Body of pancreas (tissue), 4 donors: ENCODE results near the gene DNMT3A. TPM values are rescaled to one million over a fixed set of nuclear protein-coding genes. Genes with fewer than 3 reads are reported as not detected.

ENCODE experiments used
- ATAC-seq: fragments of 150-250 bp; one replicate; pipeline ENCODE4 v1.9.1; 2016
- DNase-seq, 4 donors: peaks; one replicate each; pipeline ENCODE4 v3.0.0-alpha.2; 2019
- H3K27ac ChIP-seq, 4 donors: fragments of 200-600 bp; sonication (generic); 1 replicate in 3 of 4; 2 replicates in 1 of 4; pipeline versions ENCODE4 v1.5.1 to v1.6.1; 2016 to 2019; ENCODE audit warnings: mild to moderate bottlenecking in 1 of 4, mixed read lengths in 1 of 4, moderate library complexity in 1 of 4
- H3K27me3 ChIP-seq, 2 donors: fragments of 200-600 bp; sonication (generic); one replicate each; pipeline ENCODE4 v1.6.0; 2016; ENCODE audit warnings: mild to moderate bottlenecking in 1 of 2
- H3K36me3 ChIP-seq, 2 donors: fragments of 200-600 bp; sonication (generic); replicated peaks in 1 of 2; 2 replicates each; pipeline ENCODE4 v1.5.1; 2016; ENCODE audit warnings: low read depth in 2 of 2; ENCODE audit not compliant: insufficient read depth in 1 of 2
- H3K4me1 ChIP-seq: fragments of 200-600 bp; sonication (generic); one replicate; pipeline ENCODE4 v1.6.0; 2016
- H3K4me3 ChIP-seq, 2 donors: fragments of 200-600 bp; sonication (generic); 1 replicate in 1 of 2; 2 replicates in 1 of 2; pipeline ENCODE4 v1.5.1; 2016 to 2019
- H3K9me3 ChIP-seq, 3 donors: fragments of 200-600 bp; sonication (generic); 1 replicate in 2 of 3; 2 replicates in 1 of 3; pipeline ENCODE4 v1.5.1; 2016
- POLR2A ChIP-seq, 3 donors: fragments of 450-650 bp; IDR thresholded peaks; one replicate each; pipeline ENCODE4 v1.6.1; 2016; ENCODE audit warnings: antibody characterized with exemption in 3 of 3, mild to moderate bottlenecking in 2 of 3
- WGBS, 2 donors: methylation state at CpG; one replicate each; pipeline ENCODE4 v1.1.5; 2017; 5-methylcytosine and 5-hydroxymethylcytosine counted together
- intact Hi-C: fragments of 100-400 bp; cut with DNase I; formaldehyde crosslinking; loops from one replicate; pipeline ENCODE4 v1.15.1; 2023
- total RNA-seq, 2 donors: library from RNA; depleted of rRNA; stranded (reverse); fragments of >200 nt; gene quantifications; one replicate each; pipeline ENCODE4 v1.1.0, GENCODE V29; 2016
- TF ChIP-seq, protein P1 (sequence below), 7 experiments: fragments of 450-650 bp in 4 of 7; fragments of 200-600 bp in 3 of 7; sonication (generic) in 3 of 7; IDR thresholded peaks; one replicate each; pipeline ENCODE4 v1.5.1; 2016 to 2019; ENCODE audit warnings: antibody characterized with exemption in 7 of 7

Gene DNMT3A
- total RNA-seq, 2 donors from 2014 or later, result 18.7 to 27.4 TPM

DNA sequence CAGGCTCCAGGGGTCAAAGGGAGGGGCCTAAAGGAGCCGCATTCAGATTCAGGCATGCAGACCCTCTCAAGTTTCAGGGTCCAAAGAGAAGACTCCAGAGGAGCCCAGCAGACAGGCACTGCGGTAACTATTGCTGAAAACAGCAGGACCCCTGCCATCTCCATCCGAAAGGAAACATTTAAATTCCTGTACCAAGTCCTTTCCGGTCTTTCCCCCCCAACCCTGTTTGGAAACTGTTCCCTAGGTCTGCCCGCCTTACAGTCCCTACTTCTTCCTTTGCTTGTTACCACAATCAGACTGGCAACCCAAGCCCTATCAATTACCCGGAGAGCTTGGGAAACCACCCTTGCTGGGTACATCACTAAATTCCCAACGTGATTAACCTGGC lies 82.0 kb downstream of the DNMT3A start:
- TF ChIP-seq POLR2A (IDR thresholded peaks at IDR 0.05), result no peak
- TF ChIP-seq, protein P1, sequence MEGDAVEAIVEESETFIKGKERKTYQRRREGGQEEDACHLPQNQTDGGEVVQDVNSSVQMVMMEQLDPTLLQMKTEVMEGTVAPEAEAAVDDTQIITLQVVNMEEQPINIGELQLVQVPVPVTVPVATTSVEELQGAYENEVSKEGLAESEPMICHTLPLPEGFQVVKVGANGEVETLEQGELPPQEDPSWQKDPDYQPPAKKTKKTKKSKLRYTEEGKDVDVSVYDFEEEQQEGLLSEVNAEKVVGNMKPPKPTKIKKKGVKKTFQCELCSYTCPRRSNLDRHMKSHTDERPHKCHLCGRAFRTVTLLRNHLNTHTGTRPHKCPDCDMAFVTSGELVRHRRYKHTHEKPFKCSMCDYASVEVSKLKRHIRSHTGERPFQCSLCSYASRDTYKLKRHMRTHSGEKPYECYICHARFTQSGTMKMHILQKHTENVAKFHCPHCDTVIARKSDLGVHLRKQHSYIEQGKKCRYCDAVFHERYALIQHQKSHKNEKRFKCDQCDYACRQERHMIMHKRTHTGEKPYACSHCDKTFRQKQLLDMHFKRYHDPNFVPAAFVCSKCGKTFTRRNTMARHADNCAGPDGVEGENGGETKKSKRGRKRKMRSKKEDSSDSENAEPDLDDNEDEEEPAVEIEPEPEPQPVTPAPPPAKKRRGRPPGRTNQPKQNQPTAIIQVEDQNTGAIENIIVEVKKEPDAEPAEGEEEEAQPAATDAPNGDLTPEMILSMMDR (IDR thresholded peaks at IDR 0.05), result no peak
- Histone ChIP-seq H3K4me3 (no peak overlapping the region), H3K9me3 (no peaks in the 10 kb centered on the region), H3K27me3 (no peaks in the 10 kb centered on the region), H3K27ac (no peak overlapping the region), H3K4me1 (no peaks in the 10 kb centered on the region), H3K36me3 (no peaks in the 10 kb centered on the region)
- intact Hi-C loops, result no loop called here
- DNase-seq, result no peak
- 86% methylated on average over 7 of the region's 7 CpGs for WGBS, 2 donors
- no peak for ATAC-seq

DNA sequence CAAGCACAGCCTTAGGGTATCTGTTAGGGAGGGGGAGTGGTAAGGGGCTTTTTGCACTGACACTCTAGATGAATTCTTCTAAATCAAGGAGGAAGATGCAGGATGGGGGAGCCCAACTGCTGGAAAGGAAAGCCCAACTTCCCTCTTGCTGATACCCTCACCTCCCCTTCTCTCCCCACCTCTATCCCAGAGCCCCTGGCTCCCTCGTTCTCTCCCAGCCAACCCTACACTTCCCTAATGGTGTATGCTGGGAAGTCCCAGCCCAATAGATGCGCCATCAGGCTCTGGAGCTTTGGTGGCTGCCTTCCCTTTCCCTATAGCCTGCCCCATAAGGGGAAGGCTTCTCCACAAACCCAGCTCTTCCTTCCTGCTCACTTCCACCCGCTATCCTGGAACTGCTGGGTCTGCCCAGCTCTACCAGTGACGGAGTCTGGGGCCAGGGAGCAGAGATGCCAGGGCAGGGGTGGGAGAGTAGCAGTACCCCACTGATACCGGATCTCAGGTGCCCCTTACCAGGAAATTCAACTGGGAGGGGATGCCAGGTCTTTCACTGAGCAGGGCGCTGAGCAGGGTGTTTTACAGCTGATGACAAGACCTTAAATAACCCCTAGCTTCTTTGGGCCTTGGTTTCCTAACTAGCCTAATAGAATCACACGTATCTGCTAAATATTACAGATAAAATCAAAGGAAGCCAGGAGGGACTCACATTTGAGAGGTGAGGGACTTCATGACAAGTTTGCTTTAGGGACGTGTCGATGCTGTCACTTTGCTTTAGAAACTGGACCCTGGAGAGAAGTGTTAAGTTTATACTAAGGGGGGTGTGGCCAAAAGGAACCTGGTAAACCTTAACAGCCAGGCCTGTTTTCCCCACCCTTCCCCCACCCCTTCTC lies 82.6 kb downstream of the DNMT3A start:
- no peak for ATAC-seq
- Histone ChIP-seq H3K36me3 (no peaks in the 10 kb centered on the region), H3K27me3 (no peaks in the 10 kb centered on the region), H3K4me3 (no peak overlapping the region), H3K9me3 (no peaks in the 10 kb centered on the region), H3K27ac (no peak overlapping the region), H3K4me1 (no peaks in the 10 kb centered on the region)
- no peak for TF ChIP-seq POLR2A (IDR thresholded peaks at IDR 0.05)
- intact Hi-C loops, result no loop called here
- 91% methylated on average over 8 to 9 of the region's 9 CpGs for WGBS, 2 donors
- no peak for DNase-seq

- no peaks in the 10 kb centered on the region for H3K9me3 ChIP-seq
- WGBS, 2 donors, result 83 to 99% methylated on average over 6 to 9 of the region's 9 CpGs
- no peak for TF ChIP-seq POLR2A (IDR thresholded peaks at IDR 0.05)
- TF ChIP-seq, protein P1 (IDR thresholded peaks at IDR 0.05), result no peak
- no peak overlapping the region for H3K4me3 ChIP-seq
- intact Hi-C loops, result no loop called here
- no peaks in the 10 kb centered on the region for H3K27me3 ChIP-seq
- H3K27ac ChIP-seq, result no peak overlapping the region
- no peaks in the 10 kb centered on the region for H3K36me3 ChIP-seq
- ATAC-seq, result no peak
- DNase-seq, result no peak
- no peaks in the 10 kb centered on the region for H3K4me1 ChIP-seq
Observed at GRCh38 chr2:25257931-25258846, 83.5 kb downstream of the DNMT3A start.

DNA sequence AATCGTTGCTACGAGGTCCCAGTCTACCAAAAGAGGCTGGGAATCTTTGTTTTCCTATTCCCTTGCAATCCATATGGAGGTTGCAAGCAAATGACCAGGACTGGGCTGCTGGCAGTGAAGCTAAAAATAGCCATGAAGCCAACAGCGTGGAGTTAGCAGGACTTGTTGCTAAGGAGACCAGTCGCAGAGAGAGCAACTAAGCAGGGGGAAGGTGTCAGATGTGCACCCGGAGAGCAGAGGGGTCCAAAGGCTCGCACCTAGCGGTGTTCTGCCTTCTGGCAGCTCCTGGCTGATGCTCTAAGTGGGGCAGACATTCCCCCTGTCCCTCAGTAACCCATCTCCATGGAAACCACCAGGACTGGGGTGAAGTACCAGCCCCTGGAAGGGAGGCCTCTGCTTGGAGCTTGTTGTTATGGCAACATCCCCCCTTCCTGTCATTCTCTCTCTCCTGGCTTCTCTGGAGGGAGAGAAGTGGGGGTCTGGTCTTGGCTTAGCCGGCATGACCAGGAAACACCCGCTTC lies 84.6 kb downstream of the DNMT3A start:
- DNase-seq (peak in 2 of 4 donors; percentile 33 to 42), ATAC-seq (no peak)
- Histone ChIP-seq H3K27ac (peak overlapping the region in 1 of 4 donors; percentile 12), H3K9me3 (no peaks in the 10 kb centered on the region), H3K27me3 (no peaks in the 10 kb centered on the region), H3K36me3 (no peaks in the 10 kb centered on the region), H3K4me1 (peaks cover 6% of the 10 kb centered on the region), H3K4me3 (no peak overlapping the region)
- intact Hi-C loops, result no loop called here
- 57 to 63% methylated on average over 9 of the region's 9 CpGs for WGBS, 2 donors
- TF ChIP-seq, protein P1 (IDR thresholded peaks at IDR 0.05), result no peak
- TF ChIP-seq POLR2A (IDR thresholded peaks at IDR 0.05), result no peak

DNA sequence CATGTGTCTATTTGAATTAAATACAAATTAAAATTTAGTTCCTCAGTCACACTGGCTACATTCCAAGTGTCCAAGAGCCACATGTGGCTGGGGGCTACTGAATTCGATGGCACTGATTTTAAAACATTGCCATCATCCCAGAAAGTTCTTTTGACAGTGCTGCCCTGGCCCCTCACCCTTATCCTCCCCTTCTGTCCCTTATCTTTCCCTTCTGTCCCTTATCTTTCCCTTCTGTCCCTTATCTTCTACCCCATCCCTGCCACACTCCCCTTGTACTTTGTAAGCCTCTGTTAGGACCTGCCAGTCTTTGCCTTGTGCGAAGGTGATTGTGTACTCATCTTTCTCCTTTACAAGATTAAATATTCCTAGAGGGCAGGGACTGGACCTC lies 85.2 kb downstream of the DNMT3A start:
- no peak for DNase-seq
- peaks cover 10% of the 10 kb centered on the region for H3K4me1 ChIP-seq
- TF ChIP-seq, protein P1 (IDR thresholded peaks at IDR 0.05), result no peak
- TF ChIP-seq POLR2A (IDR thresholded peaks at IDR 0.05), result no peak
- WGBS, 2 donors, result 83 to 93% methylated on average over 2 of the region's 2 CpGs
- no peak for ATAC-seq
- no peaks in the 10 kb centered on the region for H3K9me3 ChIP-seq
- H3K4me3 ChIP-seq, result no peak overlapping the region
- H3K36me3 ChIP-seq, result no peaks in the 10 kb centered on the region
- H3K27ac ChIP-seq, result no peak overlapping the region
- intact Hi-C loops, result no loop called here
- no peaks in the 10 kb centered on the region for H3K27me3 ChIP-seq
